H9 (cell line): ENCODE data around the gene ZNF296. TPM values are rescaled to one million over a fixed set of nuclear protein-coding genes. Genes with fewer than 3 reads are reported as not detected.

Source experiments
- DNase-seq: peaks from one replicate; pipeline ENCODE4 v3.0.0-alpha.2; 2017
- H2AFZ ChIP-seq: one replicate; pipeline ENCODE4 v1.6.1; 2013; ENCODE audit warnings: mild to moderate bottlenecking, low read length, control low read depth, moderate library complexity
- H2AK5ac ChIP-seq: 2 replicates; pipeline ENCODE4 v1.6.1; 2013; ENCODE audit warnings: low read length, control low read depth, mixed read lengths; ENCODE audit not compliant: insufficient read length
- H2BK120ac ChIP-seq: one replicate; pipeline ENCODE4 v1.6.1; 2013; ENCODE audit warnings: low read depth, mild to moderate bottlenecking, low read length, control low read depth, inconsistent platforms; ENCODE audit not compliant: poor library complexity, severe bottlenecking
- H2BK12ac ChIP-seq: 2 replicates; pipeline ENCODE4 v1.6.1; 2013; ENCODE audit warnings: low read length, control low read depth, mixed read lengths, low read depth; ENCODE audit not compliant: insufficient read length
- H2BK15ac ChIP-seq: 2 replicates; pipeline ENCODE4 v1.6.1; 2013; ENCODE audit warnings: low read depth, low read length, control low read depth
- H2BK20ac ChIP-seq: one replicate; pipeline ENCODE4 v1.6.1; 2013; ENCODE audit warnings: low read depth, mild to moderate bottlenecking, low read length, control low read depth, inconsistent platforms; ENCODE audit not compliant: poor library complexity, severe bottlenecking
- H2BK5ac ChIP-seq: 2 replicates; pipeline ENCODE4 v1.6.1; 2013; ENCODE audit warnings: low read length, control low read depth, mixed read lengths; ENCODE audit not compliant: insufficient read length
- H3K14ac ChIP-seq: 2 replicates; pipeline ENCODE4 v1.6.1; 2013; ENCODE audit warnings: low read length, control low read depth; ENCODE audit not compliant: insufficient read depth
- H3K18ac ChIP-seq: 2 replicates; pipeline ENCODE4 v1.6.1; 2013; ENCODE audit warnings: low read depth, mild to moderate bottlenecking, mixed read lengths, low read length, control low read depth; ENCODE audit not compliant: insufficient read length
- H3K23ac ChIP-seq: 2 replicates; pipeline ENCODE4 v1.6.1; 2013; ENCODE audit warnings: low read length, control low read depth, mixed read lengths, low read depth; ENCODE audit not compliant: insufficient read length
- H3K23me2 ChIP-seq: 2 replicates; pipeline ENCODE4 v1.6.1; 2013; ENCODE audit warnings: low read depth, mild to moderate bottlenecking, mixed read lengths, low read length, control low read depth; ENCODE audit not compliant: insufficient read length, poor library complexity, severe bottlenecking
- H3K27ac ChIP-seq: 2 replicates; pipeline ENCODE4 v1.5.1; 2013; ENCODE audit warnings: low read length, control low read depth, mixed read lengths, low read depth; ENCODE audit not compliant: insufficient read length
- H3K27me3 ChIP-seq: 2 replicates; pipeline ENCODE4 v1.6.1; 2013; ENCODE audit warnings: low read length, control low read depth, inconsistent platforms; ENCODE audit not compliant: insufficient read depth
- H3K4ac ChIP-seq: 2 replicates; pipeline ENCODE4 v1.6.1; 2013; ENCODE audit warnings: low read depth, mild to moderate bottlenecking, control low read depth, inconsistent platforms, low read length, moderate library complexity
- H3K4me1 ChIP-seq: 2 replicates; pipeline ENCODE4 v1.6.1; 2013; ENCODE audit warnings: low read length, control low read depth, inconsistent platforms; ENCODE audit not compliant: insufficient read depth
- H3K4me2 ChIP-seq: 2 replicates; pipeline ENCODE4 v1.6.1; 2013; ENCODE audit warnings: low read length, control low read depth, mixed read lengths; ENCODE audit not compliant: insufficient read length, insufficient read depth
- H3K56ac ChIP-seq: 2 replicates; pipeline ENCODE4 v1.6.1; 2013; ENCODE audit warnings: low read depth, mild to moderate bottlenecking, mixed read lengths, low read length, control low read depth; ENCODE audit not compliant: insufficient read length
- H3K79me1 ChIP-seq: 2 replicates; pipeline ENCODE4 v1.6.1; 2013; ENCODE audit warnings: low read depth, mild to moderate bottlenecking, moderate library complexity, low read length, control low read depth, inconsistent platforms; ENCODE audit not compliant: insufficient read depth, poor library complexity, severe bottlenecking
- H3K79me2 ChIP-seq: 2 replicates; pipeline ENCODE4 v1.6.1; 2013; ENCODE audit warnings: low read length, control low read depth, inconsistent platforms; ENCODE audit not compliant: insufficient read depth
- H3K9ac ChIP-seq: 2 replicates; pipeline ENCODE4 v1.6.1; 2013; ENCODE audit warnings: low read length, control low read depth, mixed read lengths; ENCODE audit not compliant: insufficient read length; ENCODE audit errors: extremely low read depth
- H3K9me3 ChIP-seq: one replicate; pipeline ENCODE4 v1.6.1; 2013; ENCODE audit warnings: low read depth, low read length, inconsistent platforms; ENCODE audit not compliant: control insufficient read depth
- H3T11ph ChIP-seq: one replicate; pipeline ENCODE4 v1.6.1; 2013; ENCODE audit warnings: mild to moderate bottlenecking, low read length, control low read depth, inconsistent platforms
- H4K20me1 ChIP-seq: one replicate; pipeline ENCODE4 v1.6.1; 2013; ENCODE audit not compliant: control insufficient read depth, insufficient read length, insufficient read depth
- H4K5ac ChIP-seq: 2 replicates; pipeline ENCODE4 v1.6.1; 2013; ENCODE audit warnings: low read depth, mild to moderate bottlenecking, mixed read lengths, low read length, control low read depth; ENCODE audit not compliant: insufficient read length
- H4K8ac ChIP-seq: replicated peaks from 2 replicates; pipeline ENCODE4 v1.6.1; 2013; ENCODE audit warnings: low read length, control low read depth, mixed read lengths, low read depth; ENCODE audit not compliant: insufficient read length
- H4K91ac ChIP-seq: 2 replicates; pipeline ENCODE4 v1.6.1; 2013; ENCODE audit warnings: low read depth, mild to moderate bottlenecking, moderate library complexity, mixed read lengths, low read length, control low read depth; ENCODE audit not compliant: insufficient read length
- H3K27ac Mint-ChIP-seq, 3 experiments: 2 replicates in 2 of 3; 3 replicates in 1 of 3; pipeline ENCODE4 v1.8.0; 2020 to 2021; ENCODE audit warnings: mixed read lengths in 3 of 3, mild to moderate bottlenecking in 1 of 3, moderate library complexity in 1 of 3
- H3K27me3 Mint-ChIP-seq: 2 replicates; pipeline ENCODE4 v1.8.0; 2021; ENCODE audit warnings: low read depth, mild to moderate bottlenecking, moderate library complexity, mixed read lengths
- H3K36me3 Mint-ChIP-seq, 3 experiments: 2 replicates in 2 of 3; 3 replicates in 1 of 3; pipeline ENCODE4 v1.8.0; 2020 to 2021; ENCODE audit warnings: low read depth in 3 of 3, mixed read lengths in 3 of 3; ENCODE audit not compliant: insufficient read depth in 1 of 3
- H3K4me1 Mint-ChIP-seq, 2 experiments: 2 replicates each; pipeline ENCODE4 v1.8.0; 2020; ENCODE audit warnings: mixed read lengths in 2 of 2
- H3K4me3 Mint-ChIP-seq, 2 experiments: 2 replicates in 1 of 2; 3 replicates in 1 of 2; pipeline ENCODE4 v1.8.0; 2020 to 2021; ENCODE audit warnings: mild to moderate bottlenecking in 2 of 2, mixed read lengths in 2 of 2, moderate library complexity in 1 of 2
- H3K9me3 Mint-ChIP-seq, 2 experiments: 2 replicates in 1 of 2; 3 replicates in 1 of 2; pipeline ENCODE4 v1.8.0; 2020; ENCODE audit warnings: mild to moderate bottlenecking in 2 of 2, mixed read lengths in 2 of 2, moderate library complexity in 1 of 2
- WGBS: extraction: QIAGEN DNeasy Blood & Tissue Kit; methylation state at CpG from one replicate; pipeline ENCODE4 v1.1.7; 2013; ENCODE audit warnings: missing lambda C conversion rate, low lambda C conversion rate, mixed read lengths; ENCODE audit not compliant: insufficient read length; ENCODE audit errors: extremely low coverage; 5-methylcytosine and 5-hydroxymethylcytosine counted together
- total RNA-seq: library from RNA; stranded (reverse); gene quantifications from 2 replicates; pipeline ENCODE4 v1.2.1, GENCODE V29; 2021
- TF ChIP-seq, protein P1 (sequence below): fragments of 200-600 bp; sonication (generic); conservative IDR thresholded peaks from 3 replicates; pipeline ENCODE4 v1.8.0; 2021; ENCODE audit warnings: antibody characterized with exemption, mild to moderate bottlenecking

Gene ZNF296
- total RNA-seq, 1 experiment from 2014 or later = 14.8 TPM

DNA sequence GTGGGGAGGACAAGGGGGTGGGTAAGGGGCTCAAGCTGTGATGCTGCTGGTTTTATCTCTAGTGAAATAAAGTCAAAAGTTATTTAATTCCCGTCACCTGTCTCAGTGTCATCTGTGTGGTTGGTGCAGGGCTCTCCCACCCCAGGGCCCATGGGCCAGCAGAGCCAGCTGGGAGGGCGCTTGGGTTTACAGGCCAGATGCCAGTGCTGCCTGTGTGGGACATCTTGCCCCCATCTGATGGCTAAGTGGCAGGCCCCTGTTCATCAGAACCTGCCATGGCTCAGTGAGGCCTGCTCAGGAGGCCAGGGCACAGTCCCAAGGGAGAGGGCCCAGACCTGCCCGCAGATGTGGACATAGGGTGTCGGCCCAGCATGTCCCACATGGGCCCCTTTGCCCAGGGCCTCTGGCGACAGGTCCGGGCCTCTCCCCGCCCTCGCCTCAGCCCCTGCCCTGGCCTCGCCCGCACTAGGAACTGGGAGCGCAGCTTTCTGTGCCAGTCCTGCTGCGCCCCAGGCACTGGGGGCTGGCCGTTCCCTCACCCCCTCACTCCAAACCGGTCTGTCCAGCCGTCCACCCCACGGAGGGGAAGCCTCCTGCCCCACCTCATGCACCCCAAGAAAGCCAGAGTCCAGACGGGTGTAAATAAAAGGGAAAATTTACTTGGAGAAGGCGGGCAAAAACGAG lies 5.3 kb downstream of the ZNF296 start:
- H4K20me1 ChIP-seq = no peaks in the 10 kb centered on the region
- H3K27ac Mint-ChIP-seq = peak overlapping the region; percentile 52 to 72 (median 68); a peak in 2 of 7 replicates
- H3K79me2 ChIP-seq = peaks cover 2% of the 10 kb centered on the region; the same call in 1 of the 2 replicates
- H2AFZ ChIP-seq = no peak overlapping the region
- H2AK5ac ChIP-seq = no peak overlapping the region
- WGBS = no CpG with 5 or more reads among the region's 19 CpGs
- H3K27me3 Mint-ChIP-seq = no peaks in the 10 kb centered on the region
- H3K9me3 ChIP-seq = no peaks in the 10 kb centered on the region
- peaks cover 28 to 54% (median 48%) of the 10 kb centered on the region in 3 experiments for H3K36me3 Mint-ChIP-seq
- H2BK15ac ChIP-seq = no peak overlapping the region
- H3K4me3 Mint-ChIP-seq = no peak overlapping the region
- TF ChIP-seq, protein P1, sequence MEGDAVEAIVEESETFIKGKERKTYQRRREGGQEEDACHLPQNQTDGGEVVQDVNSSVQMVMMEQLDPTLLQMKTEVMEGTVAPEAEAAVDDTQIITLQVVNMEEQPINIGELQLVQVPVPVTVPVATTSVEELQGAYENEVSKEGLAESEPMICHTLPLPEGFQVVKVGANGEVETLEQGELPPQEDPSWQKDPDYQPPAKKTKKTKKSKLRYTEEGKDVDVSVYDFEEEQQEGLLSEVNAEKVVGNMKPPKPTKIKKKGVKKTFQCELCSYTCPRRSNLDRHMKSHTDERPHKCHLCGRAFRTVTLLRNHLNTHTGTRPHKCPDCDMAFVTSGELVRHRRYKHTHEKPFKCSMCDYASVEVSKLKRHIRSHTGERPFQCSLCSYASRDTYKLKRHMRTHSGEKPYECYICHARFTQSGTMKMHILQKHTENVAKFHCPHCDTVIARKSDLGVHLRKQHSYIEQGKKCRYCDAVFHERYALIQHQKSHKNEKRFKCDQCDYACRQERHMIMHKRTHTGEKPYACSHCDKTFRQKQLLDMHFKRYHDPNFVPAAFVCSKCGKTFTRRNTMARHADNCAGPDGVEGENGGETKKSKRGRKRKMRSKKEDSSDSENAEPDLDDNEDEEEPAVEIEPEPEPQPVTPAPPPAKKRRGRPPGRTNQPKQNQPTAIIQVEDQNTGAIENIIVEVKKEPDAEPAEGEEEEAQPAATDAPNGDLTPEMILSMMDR = no peak
- H3K9me3 Mint-ChIP-seq = no peaks in the 10 kb centered on the region
- no peak overlapping the region for H4K5ac ChIP-seq
- H4K8ac ChIP-seq = no peak overlapping the region
- H3K14ac ChIP-seq = no peak overlapping the region
- H3K56ac ChIP-seq = no peak overlapping the region
- no peak overlapping the region for H3K18ac ChIP-seq
- peaks cover 16% of the 10 kb centered on the region for H3K23me2 ChIP-seq
- no peak overlapping the region for H3T11ph ChIP-seq
- H3K79me1 ChIP-seq = no peaks in the 10 kb centered on the region
- no peak for DNase-seq
- no peak overlapping the region for H4K91ac ChIP-seq
- H3K4ac ChIP-seq = no peak overlapping the region
- no peak overlapping the region for H3K9ac ChIP-seq
- H2BK20ac ChIP-seq = no peak overlapping the region
- no peak overlapping the region for H2BK120ac ChIP-seq
- no peak overlapping the region for H3K27ac ChIP-seq
- peaks cover 3% of the 10 kb centered on the region; the same call in 1 of the 2 replicates for H3K4me1 ChIP-seq
- H3K27me3 ChIP-seq = no peaks in the 10 kb centered on the region
- H3K4me1 Mint-ChIP-seq = peaks cover 13 to 23% of the 10 kb centered on the region in 2 experiments
- no peak overlapping the region for H3K4me2 ChIP-seq
- H3K23ac ChIP-seq = no peak overlapping the region
- H2BK12ac ChIP-seq = no peak overlapping the region
- H2BK5ac ChIP-seq = no peak overlapping the region
